GM12874 (cell line): Measurements from ENCODE around the gene PABPC1L.

Source experiments
- CTCF ChIP-seq: IDR thresholded peaks from 2 replicates; pipeline ENCODE4 v1.5.1; 2011; ENCODE audit warnings: low read depth, mild to moderate bottlenecking, control low read depth, low read length, moderate library complexity; ENCODE audit not compliant: insufficient read depth

PABPC1L gene

GRCh38 chr20:44896583-44896982 is 13.3 kb upstream of the PABPC1L start:
- no peak for TF ChIP-seq CTCF

- no peak for TF ChIP-seq CTCF
Observed at GRCh38 chr20:44897133-44897532, 12.7 kb upstream of the PABPC1L start.

- no peak for TF ChIP-seq CTCF
Observed at GRCh38 chr20:44900231-44900854, 9.5 kb upstream of the PABPC1L start.

GRCh38 chr20:44901974-44902373 is 7.9 kb upstream of the PABPC1L start:
- TF ChIP-seq CTCF, result no peak

- TF ChIP-seq CTCF, result no peak
Observed at GRCh38 chr20:44904377-44904776, 5.5 kb upstream of the PABPC1L start.

GRCh38 chr20:44908987-44909871 is 631 bp upstream of the PABPC1L start:
- TF ChIP-seq CTCF, result no peak

- no peak for TF ChIP-seq CTCF
Observed at GRCh38 chr20:44910690-44911262, 916 bp downstream of the PABPC1L start.
